ENCODE data around the gene ARSB. TPM values are rescaled to one million over a fixed set of nuclear protein-coding genes. Genes with fewer than 3 reads are reported as not detected.
"Not testable (repeated sequence)": the region's sequence is repeated elsewhere in the genome, so short reads cannot be mapped to it uniquely, and the experiment has no call there.

Gene ARSB
- total and polyA plus RNA-seq, 2 donors (not counting 1 experiment from before 2014, with no cell fraction given), result 10.1 to 27.7 TPM

GRCh38 chr5:78983601-78984438 lies 1.3 kb downstream of the ARSB start:
- Histone ChIP-seq H3K36me3 (ENCODE audit: control insufficient read depth, insufficient read depth, low read length) (no peaks in the 10 kb centered on the region), H3K27me3 (ENCODE audit: control insufficient read depth, insufficient read depth, low read length) (no peaks in the 10 kb centered on the region), H3K4me2 (ENCODE audit: extremely low read depth, insufficient read depth, low read length) (peak overlapping the region; percentile 84), H3K9ac (ENCODE audit: insufficient read depth, low read length) (peak overlapping the region; percentile 79), H4K20me1 (ENCODE audit: control insufficient read depth, extremely low read depth, insufficient read depth, low read length) (no peaks in the 10 kb centered on the region), H3K79me2 (ENCODE audit: control insufficient read depth, insufficient read depth, low read length) (peaks cover 1% of the 10 kb centered on the region), H3K9me3 (ENCODE audit: control insufficient read depth, insufficient read depth, low read depth, low read length) (no peaks in the 10 kb centered on the region), H3K4me3 (replicated peaks in 1 of 4; ENCODE audit: control extremely low read depth in 1 of 4, insufficient read depth in 1 of 4, low read depth in 3 of 4, low read length in 4 of 4) (peak overlapping the region; percentile 69 to 91 (median 70)), H3K27ac (ENCODE audit: insufficient read depth, low read length) (peak overlapping the region; percentile 84), H3K4me1 (ENCODE audit: control insufficient read depth, extremely low read depth, insufficient read depth, low read length) (peaks cover 3% of the 10 kb centered on the region), H2AFZ (ENCODE audit: low read length) (peak overlapping the region; percentile 93)
- peak in 1 of 2 donors; percentile 26 for DNase-seq (ENCODE audit: low read depth in 2 of 2)
- no peak for TF ChIP-seq CTCF (conservative IDR thresholded peaks at IDR 0.05 in 1 of 2, IDR thresholded peaks at IDR 0.05 in 1 of 2; ENCODE audit: low read depth in 1 of 2, low read length in 2 of 2)
- TF ChIP-seq EZH2 (IDR thresholded peaks at IDR 0.05; ENCODE audit: low read length, missing control alignments), result no peak

GRCh38 chr5:78983194-78983593 lies 1.9 kb downstream of the ARSB start:
- not testable (repeated sequence) for H2AFZ ChIP-seq (ENCODE audit: low read length); H3K4me1 ChIP-seq (ENCODE audit: control insufficient read depth, extremely low read depth, insufficient read depth, low read length); H3K27me3 ChIP-seq (ENCODE audit: control insufficient read depth, insufficient read depth, low read length); H3K4me2 ChIP-seq (ENCODE audit: extremely low read depth, insufficient read depth, low read length); H4K20me1 ChIP-seq (ENCODE audit: control insufficient read depth, extremely low read depth, insufficient read depth, low read length); H3K9me3 ChIP-seq (ENCODE audit: control insufficient read depth, insufficient read depth, low read depth, low read length); H3K9ac ChIP-seq (ENCODE audit: insufficient read depth, low read length); H3K36me3 ChIP-seq (ENCODE audit: control insufficient read depth, insufficient read depth, low read length); H3K79me2 ChIP-seq (ENCODE audit: control insufficient read depth, insufficient read depth, low read length); DNase-seq (ENCODE audit: low read depth in 2 of 2); H3K27ac ChIP-seq (ENCODE audit: insufficient read depth, low read length)
- H3K4me3 ChIP-seq (replicated peaks in 1 of 4; ENCODE audit: control extremely low read depth in 1 of 4, insufficient read depth in 1 of 4, low read depth in 3 of 4, low read length in 4 of 4), result peak overlapping the region in 1 of 4 experiments; percentile 69

GRCh38 chr5:78979909-78980308 lies 5.2 kb downstream of the ARSB start:
- no peaks in the 10 kb centered on the region for H3K36me3 ChIP-seq (ENCODE audit: control insufficient read depth, insufficient read depth, low read length)

More at GRCh38 chr5:78979909-78980308, 5.2 kb downstream of the ARSB start:
- Histone ChIP-seq H3K27me3 (ENCODE audit: control insufficient read depth, insufficient read depth, low read length) (no peaks in the 10 kb centered on the region), H3K9me3 (ENCODE audit: control insufficient read depth, insufficient read depth, low read depth, low read length) (no peaks in the 10 kb centered on the region), H3K27ac (ENCODE audit: insufficient read depth, low read length) (no peak overlapping the region), H4K20me1 (ENCODE audit: control insufficient read depth, extremely low read depth, insufficient read depth, low read length) (no peaks in the 10 kb centered on the region), H3K4me1 (ENCODE audit: control insufficient read depth, extremely low read depth, insufficient read depth, low read length) (peaks cover 3% of the 10 kb centered on the region), H3K4me3 (replicated peaks in 1 of 4; ENCODE audit: control extremely low read depth in 1 of 4, insufficient read depth in 1 of 4, low read depth in 3 of 4, low read length in 4 of 4) (no peak overlapping the region), H3K79me2 (ENCODE audit: control insufficient read depth, insufficient read depth, low read length) (peaks cover 1% of the 10 kb centered on the region), H3K4me2 (ENCODE audit: extremely low read depth, insufficient read depth, low read length) (no peak overlapping the region), H2AFZ (ENCODE audit: low read length) (no peak overlapping the region), H3K9ac (ENCODE audit: insufficient read depth, low read length) (no peak overlapping the region)
- DNase-seq (ENCODE audit: low read depth in 2 of 2), result no peak
- no peak for TF ChIP-seq EZH2 (IDR thresholded peaks at IDR 0.05; ENCODE audit: low read length, missing control alignments)
- TF ChIP-seq CTCF (conservative IDR thresholded peaks at IDR 0.05 in 1 of 2, IDR thresholded peaks at IDR 0.05 in 1 of 2; ENCODE audit: low read depth in 1 of 2, low read length in 2 of 2), result no peak
